GM12878 (cell line): Measurements from ENCODE around the gene ZNF512B. TPM values are rescaled to one million over a fixed set of nuclear protein-coding genes. Genes with fewer than 3 reads are reported as not detected.
"Not testable (repeated sequence)": the region's sequence is repeated elsewhere in the genome, so short reads cannot be mapped to it uniquely, and the experiment has no call there.

Source experiments
- ATAC-seq: fragments of 200-7000 bp; cut with Tn5 transposase; 3 replicates; pipeline ENCODE4 v1.9.1; 2020; ENCODE audit warnings: mild to moderate bottlenecking, moderate library complexity
- BruUV-seq: library from RNA; stranded (reverse); fragments of 400-500 nt; replicated peaks from 2 replicates; lab custom pipeline; 2021; lab: Mats Ljungman, UMichigan
- CTCF ChIA-PET: fragments of 300-600 bp; sonication (Branson Sonifier 250); formaldehyde crosslinking; extraction: SDS; loops from one replicate; lab custom pipeline; 2021; ENCODE audit warnings: inconsistent platforms; lab: Yijun Ruan, JAX
- POLR2A ChIA-PET: fragments of 350-600 bp; formaldehyde crosslinking; extraction: SDS; loops from one replicate; lab custom pipeline; 2021; ENCODE audit warnings: inconsistent platforms; lab: Charles Lee
- RAD21 ChIA-PET: fragments of 300-600 bp; sonication (Branson Sonifier 250); formaldehyde crosslinking; loops from one replicate; lab custom pipeline; 2023; ENCODE audit warnings: antibody characterized with exemption; ENCODE audit not compliant: unreplicated experiment; lab: Charles Lee
- SMC1A ChIA-PET: fragments of 300-600 bp; sonication (Branson Sonifier 250); formaldehyde crosslinking; loops from one replicate; lab custom pipeline; 2023; ENCODE audit not compliant: unreplicated experiment, uncharacterized antibody; lab: Charles Lee
- DNase-seq: peaks from one replicate; pipeline ENCODE4 v3.0.0-alpha.2; 2011; ENCODE audit warnings: low read depth, low spot score
- FAIRE-seq: peaks from 3 replicates; lab custom pipeline; 2011; peaks lifted over from hg19 to GRCh38; lab: Jason Lieb, UNC
- H2AFZ ChIP-seq: 2 replicates; pipeline ENCODE4 v1.6.0; 2011; ENCODE audit warnings: low read depth, low read length, control low read depth; ENCODE audit not compliant: control insufficient read depth
- H3K27ac ChIP-seq: 2 replicates; pipeline ENCODE4 v1.5.1; 2011; ENCODE audit warnings: control low read depth; ENCODE audit not compliant: control insufficient read depth, insufficient read depth
- H3K27me3 ChIP-seq, 2 experiments: replicated peaks in 1 of 2; 2 replicates each; pipeline versions ENCODE4 v1.6.0 to v1.6.1; 2011; ENCODE audit warnings: low read length in 1 of 2; ENCODE audit not compliant: control insufficient read depth in 2 of 2, insufficient read depth in 2 of 2
- H3K36me3 ChIP-seq, 2 experiments: 2 replicates each; pipeline ENCODE4 v1.5.1; 2011; ENCODE audit warnings: low read length in 1 of 2; ENCODE audit not compliant: control insufficient read depth in 2 of 2, insufficient read depth in 2 of 2
- H3K4me1 ChIP-seq: 2 replicates; pipeline ENCODE4 v1.6.1; 2011; ENCODE audit warnings: mild to moderate bottlenecking, low read length, moderate library complexity, mixed read lengths; ENCODE audit not compliant: control insufficient read depth, insufficient read depth
- H3K4me2 ChIP-seq: 2 replicates; pipeline ENCODE4 v1.6.0; 2011; ENCODE audit warnings: control low read depth; ENCODE audit not compliant: control insufficient read depth, insufficient read depth
- H3K4me3 ChIP-seq: fragments of 200-600 bp; sonication (generic); 2 replicates; pipeline ENCODE4 v1.5.1; 2016
- H3K79me2 ChIP-seq: 2 replicates; pipeline ENCODE4 v1.6.0; 2011; ENCODE audit warnings: low read length; ENCODE audit not compliant: control insufficient read depth, insufficient read depth
- H3K9ac ChIP-seq: 2 replicates; pipeline ENCODE4 v1.8.0; 2011; ENCODE audit warnings: low read length, control low read depth, mixed read lengths; ENCODE audit not compliant: control insufficient read depth, insufficient read depth
- H3K9me3 ChIP-seq: replicated peaks from 3 replicates; pipeline ENCODE4 v1.5.1; 2011; ENCODE audit warnings: mild to moderate bottlenecking, low read length; ENCODE audit not compliant: control insufficient read depth, insufficient read depth
- H4K20me1 ChIP-seq: 2 replicates; pipeline ENCODE4 v1.6.0; 2011; ENCODE audit not compliant: control insufficient read depth, insufficient read depth
- BCL11A ChIP-seq: IDR thresholded peaks from 2 replicates; pipeline ENCODE4 v1.6.1; 2011; ENCODE audit warnings: low read depth, low read length
- CHD4 ChIP-seq: fragments of 200-600 bp; sonication (generic); IDR thresholded peaks from 2 replicates; pipeline ENCODE4 v1.6.1; 2016; ENCODE audit warnings: mild to moderate bottlenecking
- RFX5 ChIP-seq: IDR thresholded peaks from 2 replicates; pipeline ENCODE4 v1.6.1; 2011; ENCODE audit warnings: low read depth, low read length, improper control_type of control experiment
- TCF12 ChIP-seq: IDR thresholded peaks from 2 replicates; pipeline ENCODE4 v1.6.1; 2011; ENCODE audit warnings: low read depth, mild to moderate bottlenecking, low read length
- WGBS: methylation state at CpG from one replicate; pipeline ENCODE4 v1.1.6; 2016; ENCODE audit warnings: low lambda C conversion rate; ENCODE audit not compliant: insufficient replicate concordance, insufficient coverage; ENCODE audit errors: missing lambda C conversion rate; 5-methylcytosine and 5-hydroxymethylcytosine counted together
- in situ Hi-C: fragments of 300-500 bp; cut with MboI; formaldehyde crosslinking; loops from 9 replicates; pipeline ENCODE4 v1.14.3; 2018; ENCODE audit warnings: mixed read lengths
- intact Hi-C: fragments of 100-400 bp; cut with micrococcal nuclease; formaldehyde crosslinking; loops from one replicate; pipeline ENCODE4 v1.14.2; 2022; ENCODE audit not compliant: unreplicated experiment
- polyA plus RNA-seq, 11 experiments: library from polyadenylated mRNA; depleted of rRNA in 4 of 11; unstranded in 6 of 11; stranded (reverse) in 5 of 11; fragments of >200 nt; fragmentation: Nextera tagmentation in 4 of 11; fragmentation: Illumina TruSeq in 1 of 11; extraction: Ambion mirVana in 4 of 11; extraction: Trizol in 1 of 11; gene quantifications; 1 replicate in 1 of 11; 2 replicates in 10 of 11; pipeline versions ENCODE4 v1.2.1 to v1.2.3, GENCODE V29; 2011 to 2016; ENCODE audit warnings: inconsistent platforms in 2 of 11, missing spikeins in 2 of 11, low read depth in 1 of 11
- total RNA-seq, 4 experiments: library from RNA; depleted of rRNA in 3 of 4; stranded (reverse); fragments of >200 nt in 3 of 4; fragmentation: Illumina TruSeq in 1 of 4; extraction: Trizol in 1 of 4; gene quantifications; 2 replicates each; pipeline versions ENCODE4 v1.2.1 to v1.2.3, GENCODE V29; 2013 to 2021
- TF ChIP-seq, protein P1 (sequence below): IDR thresholded peaks from 2 replicates; pipeline ENCODE4 v1.6.1; 2012; ENCODE audit warnings: low read depth, low read length, improper control_type of control experiment

Gene ZNF512B
- total and polyA plus RNA-seq, 10 of the 15 experiments (the other 5 are each of a cell fraction or from before 2014, with no cell fraction given): 0.06 to 23.9 (median 4.0) TPM

DNA sequence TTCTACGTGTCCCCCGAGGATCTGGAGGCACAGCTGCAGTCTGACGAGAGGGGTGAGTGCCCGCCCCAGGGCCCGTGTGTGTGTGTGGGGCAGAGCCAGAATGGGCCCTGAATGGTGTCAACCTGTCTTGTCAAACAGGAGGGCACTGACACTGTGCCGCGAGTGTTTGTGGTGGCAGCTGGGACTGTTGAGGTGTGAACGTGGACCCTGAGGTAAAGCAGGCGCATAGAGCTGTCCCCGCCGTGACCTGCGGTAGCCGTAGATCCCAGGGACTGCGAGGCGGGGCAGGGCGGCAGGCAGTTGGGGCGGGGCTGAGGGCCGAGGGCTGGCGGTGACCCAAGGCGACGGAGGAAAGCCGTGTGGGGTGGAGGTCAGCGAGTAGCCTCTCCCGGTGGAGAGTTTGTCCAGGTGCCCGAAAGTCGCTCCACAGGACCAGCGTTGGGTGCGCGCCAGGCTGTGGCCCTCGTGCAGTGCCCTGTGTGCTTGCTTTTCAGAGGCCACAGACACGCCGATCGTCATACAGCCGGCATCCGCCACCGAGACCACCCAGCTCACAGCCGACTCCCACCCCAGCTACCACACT, 38.7 kb downstream of the ZNF512B start:
- no TSS peak for BruUV-seq
- H2AFZ ChIP-seq: no peak overlapping the region
- FAIRE-seq: no peak
- H3K9me3 ChIP-seq: no peaks in the 10 kb centered on the region
- RAD21 ChIA-PET: no interaction called here
- in situ Hi-C loops (no loop called here), intact Hi-C loops (no loop called here)
- H3K4me3 ChIP-seq: no peak overlapping the region
- H3K9ac ChIP-seq: no peak overlapping the region
- peaks cover 14 to 32% of the 10 kb centered on the region in 2 experiments for H3K36me3 ChIP-seq
- no peak overlapping the region for H3K27ac ChIP-seq
- SMC1A ChIA-PET: no interaction called here
- no peaks in the 10 kb centered on the region for H3K27me3 ChIP-seq
- H3K79me2 ChIP-seq: no peaks in the 10 kb centered on the region
- 97% methylated on average over 34 of the region's 37 CpGs for WGBS
- POLR2A ChIA-PET: no interaction called here
- TF ChIP-seq BCL11A (no peak), RFX5 (no peak), CHD4 (no peak), TCF12 (no peak)
- TF ChIP-seq, protein P1, sequence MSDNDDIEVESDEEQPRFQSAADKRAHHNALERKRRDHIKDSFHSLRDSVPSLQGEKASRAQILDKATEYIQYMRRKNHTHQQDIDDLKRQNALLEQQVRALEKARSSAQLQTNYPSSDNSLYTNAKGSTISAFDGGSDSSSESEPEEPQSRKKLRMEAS: no peak
- no peak overlapping the region for H3K4me2 ChIP-seq
- CTCF ChIA-PET: interaction anchor here (1.1 kb wide), 1 partner anchor 126 kb away, joined by 3 read pairs; no protein-coding TSS in a partner anchor
- H3K4me1 ChIP-seq: no peaks in the 10 kb centered on the region
- no peak for ATAC-seq
- DNase-seq: no peak
- no peaks in the 10 kb centered on the region for H4K20me1 ChIP-seq

DNA sequence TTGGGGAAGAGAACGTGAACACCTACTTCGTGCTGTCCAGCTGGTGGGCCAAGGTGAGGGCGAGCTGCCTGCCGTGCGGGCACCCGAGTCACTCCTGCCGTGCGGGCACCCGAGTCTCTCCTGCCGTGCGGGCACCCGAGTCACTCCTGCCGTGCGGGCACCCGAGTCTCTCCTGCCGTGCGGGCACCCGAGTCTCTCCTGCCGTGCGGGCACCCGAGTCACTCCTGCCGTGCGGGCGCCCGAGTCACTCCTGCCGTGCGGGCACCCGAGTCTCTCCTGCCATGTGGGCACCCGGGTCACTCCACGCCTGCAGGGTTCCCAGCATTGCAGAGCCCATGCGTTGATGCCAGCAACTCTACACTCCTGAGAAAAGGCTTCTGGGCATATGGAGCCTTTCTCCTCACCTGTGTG, 40.3 kb downstream of the ZNF512B start:
- BruUV-seq, H3K27ac ChIP-seq, H3K9me3 ChIP-seq, FAIRE-seq, H4K20me1 ChIP-seq, H3K27me3 ChIP-seq, intact Hi-C loops, H3K79me2 ChIP-seq, H2AFZ ChIP-seq, H3K4me2 ChIP-seq, ATAC-seq, DNase-seq, CTCF ChIA-PET, H3K9ac ChIP-seq, H3K4me1 ChIP-seq, SMC1A ChIA-PET, H3K4me3 ChIP-seq, RAD21 ChIA-PET, POLR2A ChIA-PET, in situ Hi-C loops: not testable (repeated sequence)
- WGBS: 96% methylated on average over 23 of the region's 31 CpGs
- peaks cover 14 to 29% of the 10 kb centered on the region in 2 experiments for H3K36me3 ChIP-seq
